HG03457 (cell line): Measurements from ENCODE around the gene CYP26A1.

Experiments used
- ATAC-seq: cut with Tn5 transposase; IDR thresholded peaks from one replicate; pipeline ENCODE4 v1.9.1; 2021; ENCODE audit warnings: moderate number of reproducible peaks; ENCODE audit not compliant: unreplicated experiment

CYP26A1 gene

DNA sequence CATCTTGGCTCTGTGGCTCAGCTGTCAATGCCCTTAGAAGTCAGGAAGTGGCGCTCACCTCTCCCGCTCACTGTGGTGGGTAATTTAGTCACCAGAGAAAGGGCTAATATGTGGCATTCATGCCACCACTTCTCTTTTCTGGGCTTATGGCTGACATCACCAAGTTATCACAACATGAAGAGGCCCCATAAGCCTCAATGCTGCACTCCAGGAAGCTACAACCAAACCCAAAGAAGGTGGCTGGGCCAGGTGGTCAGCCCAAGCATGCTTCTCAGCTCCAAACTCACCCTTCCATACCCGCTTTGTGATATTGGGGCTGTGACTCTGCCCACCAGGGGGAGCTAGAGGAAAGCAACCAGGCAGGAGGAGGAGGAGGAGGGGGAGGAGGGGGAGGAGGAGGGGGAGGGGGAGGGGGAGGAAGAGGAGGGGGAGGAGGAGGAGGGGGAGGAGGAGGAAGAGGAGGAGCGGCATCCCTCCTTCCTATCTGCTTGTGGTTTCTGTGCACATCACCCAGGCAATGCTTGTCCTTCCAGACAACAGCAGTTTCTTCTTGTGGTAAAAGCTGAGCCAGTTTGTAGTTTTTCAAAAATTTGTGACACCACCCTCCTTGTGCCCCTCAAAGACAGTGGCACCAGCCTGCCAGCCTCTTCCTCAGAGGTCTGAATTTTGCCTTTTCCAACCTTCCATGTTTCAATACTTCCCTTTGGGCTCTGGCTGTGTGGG lies 42.1 kb downstream of the CYP26A1 start:
- ATAC-seq = no peak

DNA sequence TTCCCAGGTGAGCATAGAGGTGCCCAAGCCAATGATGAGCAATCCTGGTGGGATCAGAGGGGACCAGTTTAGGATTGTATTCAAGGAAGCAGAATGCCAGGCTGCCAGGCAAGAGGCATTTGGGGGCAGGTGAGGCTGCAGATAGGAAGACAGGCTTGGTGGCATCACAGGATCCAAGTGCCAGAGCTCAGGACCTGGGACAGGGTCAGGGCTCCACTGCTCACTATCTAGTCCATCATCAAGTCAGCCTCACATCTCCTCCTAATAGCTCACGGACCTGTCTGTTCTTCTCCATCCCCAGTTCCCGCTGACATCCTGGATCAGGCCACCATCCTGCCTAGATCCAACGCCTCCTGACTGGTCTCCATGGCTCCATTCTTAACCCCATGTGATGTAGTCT lies 47.6 kb downstream of the CYP26A1 start:
- no peak for ATAC-seq

DNA sequence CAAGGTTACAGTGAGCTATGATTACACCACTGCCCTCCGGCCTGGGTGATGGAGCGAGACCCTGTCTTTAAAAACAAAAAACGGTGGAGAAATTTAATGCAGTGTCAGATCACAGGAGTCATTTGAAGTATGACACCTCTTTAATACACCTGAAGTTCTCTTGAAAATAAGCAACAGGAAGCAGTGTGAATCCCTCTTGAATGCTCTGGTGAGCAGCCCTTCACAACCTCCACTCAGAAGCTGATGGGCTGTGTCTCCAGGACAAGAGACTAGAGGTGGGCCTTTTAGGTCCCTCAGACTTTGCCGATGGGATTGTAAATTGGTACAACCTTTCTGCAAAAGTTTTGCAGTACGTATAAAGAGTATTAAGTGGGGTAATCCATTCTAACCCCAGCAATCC lies 50.1 kb downstream of the CYP26A1 start:
- ATAC-seq = no peak

DNA sequence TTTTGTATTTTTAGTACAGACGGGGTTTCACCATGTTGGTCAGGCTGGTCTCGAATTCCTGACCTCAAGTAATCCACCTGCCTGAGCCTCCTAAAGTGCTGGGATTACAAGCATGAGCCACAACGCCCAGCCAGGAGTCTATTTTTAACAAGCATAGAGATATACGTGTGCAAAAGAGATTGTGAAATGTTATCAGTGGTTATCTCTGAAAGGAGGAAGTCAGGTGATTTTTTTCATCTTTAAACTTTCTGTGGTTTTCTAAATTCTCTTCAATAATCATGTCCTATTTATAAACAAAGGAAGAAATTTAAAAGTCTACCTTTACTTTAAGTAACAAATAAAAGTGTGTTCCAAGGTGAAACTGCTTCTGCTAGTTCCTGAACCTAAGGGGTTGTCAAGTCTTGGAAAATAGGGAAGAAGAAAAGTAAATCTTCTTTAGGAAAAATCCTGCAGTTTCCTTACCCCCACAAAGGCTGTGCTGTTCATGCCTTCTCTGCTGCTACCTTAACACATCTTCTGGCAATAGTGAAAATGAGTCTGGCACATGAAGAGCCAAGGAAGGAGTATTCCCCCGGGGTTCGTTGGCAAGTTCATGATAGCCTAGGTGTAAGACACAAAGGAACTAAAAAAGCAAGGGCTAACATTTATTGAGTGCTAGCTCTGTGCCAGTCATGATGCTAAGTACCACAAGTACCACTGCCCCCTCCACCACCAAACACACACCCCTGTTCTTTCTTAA lies 51.1 kb downstream of the CYP26A1 start:
- ATAC-seq = no peak

DNA sequence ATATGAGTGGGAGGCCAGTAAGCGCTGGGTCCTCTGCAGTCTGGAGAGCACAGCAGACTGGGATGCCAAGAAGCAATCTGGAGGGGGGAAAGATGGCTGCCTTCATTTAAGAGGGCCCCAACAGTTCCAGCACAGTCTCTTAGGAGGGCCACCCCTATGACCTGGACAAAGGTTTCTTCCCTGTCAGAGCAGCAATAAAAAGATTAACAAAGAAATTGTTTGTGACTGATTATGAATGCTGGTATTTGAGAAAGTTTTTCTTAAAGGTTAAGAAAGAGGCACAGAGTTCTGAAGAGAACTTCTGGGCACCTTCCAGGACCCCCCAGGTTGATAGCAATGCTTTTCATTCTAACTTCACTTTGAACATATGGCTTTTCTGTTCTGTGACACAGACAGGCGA lies 52.3 kb downstream of the CYP26A1 start:
- ATAC-seq = no peak

DNA sequence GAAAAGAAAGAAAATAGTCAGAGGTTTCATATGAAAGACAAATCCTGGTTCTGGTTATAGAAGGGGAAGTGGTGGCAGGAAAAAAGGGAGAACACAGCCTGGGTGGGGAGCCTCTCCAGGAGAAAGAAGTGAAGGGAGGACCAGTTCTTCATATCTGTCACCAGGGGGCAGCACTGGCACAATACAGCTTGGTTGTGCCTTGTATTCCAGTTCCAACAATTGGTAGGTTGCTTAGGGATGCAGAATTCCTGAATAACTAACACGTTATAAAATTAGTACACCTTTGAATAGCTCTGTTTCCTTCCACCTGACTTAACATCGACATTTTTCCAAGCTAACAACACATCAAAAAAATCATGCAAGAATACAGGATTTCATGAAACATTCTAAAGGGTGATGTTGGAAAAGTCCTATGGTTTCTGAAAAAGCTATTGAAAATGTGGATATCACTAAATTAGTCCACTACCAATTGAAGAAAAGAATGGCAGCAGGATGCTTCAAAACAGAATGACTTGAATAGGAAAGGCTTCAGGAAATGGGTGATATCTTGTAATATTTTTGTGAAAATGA lies 52.9 kb downstream of the CYP26A1 start:
- no peak for ATAC-seq
